ENCODE results near the gene RNASEH1.

- TF ChIP-seq, protein P1, sequence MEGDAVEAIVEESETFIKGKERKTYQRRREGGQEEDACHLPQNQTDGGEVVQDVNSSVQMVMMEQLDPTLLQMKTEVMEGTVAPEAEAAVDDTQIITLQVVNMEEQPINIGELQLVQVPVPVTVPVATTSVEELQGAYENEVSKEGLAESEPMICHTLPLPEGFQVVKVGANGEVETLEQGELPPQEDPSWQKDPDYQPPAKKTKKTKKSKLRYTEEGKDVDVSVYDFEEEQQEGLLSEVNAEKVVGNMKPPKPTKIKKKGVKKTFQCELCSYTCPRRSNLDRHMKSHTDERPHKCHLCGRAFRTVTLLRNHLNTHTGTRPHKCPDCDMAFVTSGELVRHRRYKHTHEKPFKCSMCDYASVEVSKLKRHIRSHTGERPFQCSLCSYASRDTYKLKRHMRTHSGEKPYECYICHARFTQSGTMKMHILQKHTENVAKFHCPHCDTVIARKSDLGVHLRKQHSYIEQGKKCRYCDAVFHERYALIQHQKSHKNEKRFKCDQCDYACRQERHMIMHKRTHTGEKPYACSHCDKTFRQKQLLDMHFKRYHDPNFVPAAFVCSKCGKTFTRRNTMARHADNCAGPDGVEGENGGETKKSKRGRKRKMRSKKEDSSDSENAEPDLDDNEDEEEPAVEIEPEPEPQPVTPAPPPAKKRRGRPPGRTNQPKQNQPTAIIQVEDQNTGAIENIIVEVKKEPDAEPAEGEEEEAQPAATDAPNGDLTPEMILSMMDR (IDR thresholded peaks at IDR 0.05; ENCODE audit: control extremely low read depth in 1 of 3, insufficient read depth in 1 of 3, low read depth in 1 of 3, low read length in 3 of 3): no peak
- TF ChIP-seq RNF2 (IDR thresholded peaks at IDR 0.05; ENCODE audit: borderline replicate concordance, low read depth, low read length, missing control alignments, poor library complexity, severe bottlenecking) (no peak), HDAC2 (IDR thresholded peaks at IDR 0.05; ENCODE audit: borderline replicate concordance in 1 of 2, low read depth in 2 of 2, low read length in 2 of 2) (no peak), RXRA (IDR thresholded peaks at IDR 0.05; ENCODE audit: insufficient read depth, low read depth, low read length) (no peak), USF2 (IDR thresholded peaks at IDR 0.05; ENCODE audit: low read length) (no peak), POLR2A (IDR thresholded peaks at IDR 0.05; ENCODE audit: control extremely low read depth in 1 of 2, low read depth in 2 of 2, low read length in 2 of 2) (no peak), JUN (IDR thresholded peaks at IDR 0.05; ENCODE audit: low read depth, low read length) (no peak)
Observed at GRCh38 chr2:3535794-3536681, 22.1 kb downstream of the RNASEH1 start.

Measured in H1 (cell line).